AG08395 (cell line): ENCODE results near the gene NME4.
"Not testable (repeated sequence)": the region's sequence is repeated elsewhere in the genome, so short reads cannot be mapped to it uniquely, and the experiment has no call there.

Experiments used
- DNase-seq: peaks from one replicate; pipeline ENCODE4 v3.0.0; 2012; ENCODE audit warnings: mixed read lengths, low spot score

NME4 gene

GRCh38 chr16:398561-399339 lies 1.8 kb downstream of the NME4 start:
- no peak for DNase-seq

- DNase-seq = no peak
Measured at GRCh38 chr16:399340-400019, 2.5 kb downstream of the NME4 start.

- DNase-seq = no peak
Measured at GRCh38 chr16:400061-400591, 3.1 kb downstream of the NME4 start.

- DNase-seq = peak; percentile 98
Measured at GRCh38 chr16:401468-402348, 4.7 kb downstream of the NME4 start, which contains the start of gene DECR2. DECR2 (plus strand) TSS chr16:401885; CDS start chr16:401964, 79 bp downstream.

GRCh38 chr16:404971-405486 lies 8.0 kb downstream of the NME4 start:
- no peak for DNase-seq

GRCh38 chr16:405548-406506 lies 8.8 kb downstream of the NME4 start:
- DNase-seq = no peak

GRCh38 chr16:407253-407652 lies 10.3 kb downstream of the NME4 start:
- DNase-seq = no peak

- no peak for DNase-seq
Measured at GRCh38 chr16:410516-411178, 13.6 kb downstream of the NME4 start.

- DNase-seq = no peak
Measured at GRCh38 chr16:411576-412265, 14.7 kb downstream of the NME4 start.

- peak; percentile 25 for DNase-seq
Measured at GRCh38 chr16:414395-415169, 17.6 kb downstream of the NME4 start.

- DNase-seq = not testable (repeated sequence)
Measured at GRCh38 chr16:415170-415498, 18.1 kb downstream of the NME4 start.

- DNase-seq = not testable (repeated sequence)
Measured at GRCh38 chr16:422179-422578, 25.2 kb downstream of the NME4 start.

- peak; percentile 97 for DNase-seq
Measured at GRCh38 chr16:424033-424622, 27.1 kb downstream of the NME4 start.

- no peak for DNase-seq
Measured at GRCh38 chr16:424623-425081, 27.7 kb downstream of the NME4 start.

- DNase-seq = peak; percentile 78
Measured at GRCh38 chr16:425082-425718, 28.2 kb downstream of the NME4 start, which contains the start of gene RAB11FIP3. RAB11FIP3 (plus strand) TSS chr16:425649; CDS start chr16:426007, 358 bp downstream.

- no peak for DNase-seq
Measured at GRCh38 chr16:425740-426114, 28.7 kb downstream of the NME4 start.

- no peak for DNase-seq
Measured at GRCh38 chr16:426115-426905, 29.3 kb downstream of the NME4 start.
